ENCODE results near the gene CCN5.

The CCN5 gene

GRCh38 chr20:44742304-44743079, 27.3 kb downstream of the CCN5 start:
- no peak for TF ChIP-seq POLR2A (IDR thresholded peaks at IDR 0.05; ENCODE audit: extremely low read depth, insufficient read length)
- no peak for TF ChIP-seq MYC (IDR thresholded peaks at IDR 0.05; ENCODE audit: low read depth, low read length)
- TF ChIP-seq, protein P1, sequence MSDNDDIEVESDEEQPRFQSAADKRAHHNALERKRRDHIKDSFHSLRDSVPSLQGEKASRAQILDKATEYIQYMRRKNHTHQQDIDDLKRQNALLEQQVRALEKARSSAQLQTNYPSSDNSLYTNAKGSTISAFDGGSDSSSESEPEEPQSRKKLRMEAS (IDR thresholded peaks at IDR 0.05; ENCODE audit: low read depth, low read length), result no peak
- TF ChIP-seq CTCF (IDR thresholded peaks at IDR 0.05; ENCODE audit: low read depth, low read length), result no peak
- no peak for DNase-seq (ENCODE audit: low read depth)
- H3K4me3 ChIP-seq (ENCODE audit: low read depth, low read length), result no peak overlapping the region

DNA sequence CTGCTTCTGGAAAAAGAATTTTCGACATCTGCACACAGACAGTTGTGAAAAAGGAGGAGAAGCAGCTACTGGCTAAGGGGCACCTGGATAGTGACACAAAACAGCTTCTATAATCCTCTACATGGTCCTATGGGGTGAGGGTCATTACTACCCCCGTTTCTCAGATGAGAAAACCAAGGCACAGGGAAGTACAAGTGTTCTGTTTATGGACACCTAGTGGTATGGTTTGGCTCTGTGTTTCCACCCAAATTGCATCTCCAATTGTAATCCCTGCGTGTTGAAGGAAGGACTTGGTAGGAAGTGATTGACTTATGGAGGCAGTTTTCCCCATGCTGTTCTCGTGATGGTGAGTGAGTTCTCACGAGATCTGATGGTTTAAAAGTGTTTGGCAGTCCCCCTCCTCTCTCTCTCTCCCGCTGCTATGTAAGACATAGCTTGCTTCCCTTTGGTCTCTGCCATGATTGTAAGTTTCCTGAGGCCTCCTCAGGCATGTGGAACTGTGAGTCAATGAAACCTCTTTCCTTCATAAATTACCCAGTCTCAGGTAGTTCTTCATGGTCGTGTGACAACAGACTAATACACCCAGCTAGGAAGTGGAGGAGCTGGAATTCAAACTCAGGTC, 28.0 kb downstream of the CCN5 start:
- no peak overlapping the region for H3K4me3 ChIP-seq (ENCODE audit: low read depth, low read length)
- TF ChIP-seq CTCF (IDR thresholded peaks at IDR 0.05; ENCODE audit: low read depth, low read length), result no peak
- TF ChIP-seq, protein P1 (IDR thresholded peaks at IDR 0.05; ENCODE audit: low read depth, low read length), result no peak
- TF ChIP-seq MYC (IDR thresholded peaks at IDR 0.05; ENCODE audit: low read depth, low read length), result no peak
- no peak for TF ChIP-seq POLR2A (IDR thresholded peaks at IDR 0.05; ENCODE audit: extremely low read depth, insufficient read length)
- DNase-seq (ENCODE audit: low read depth), result no peak

GRCh38 chr20:44743916-44744655, 28.9 kb downstream of the CCN5 start:
- no peak for DNase-seq (ENCODE audit: low read depth)
- no peak for TF ChIP-seq CTCF (IDR thresholded peaks at IDR 0.05; ENCODE audit: low read depth, low read length)
- TF ChIP-seq, protein P1 (IDR thresholded peaks at IDR 0.05; ENCODE audit: low read depth, low read length), result no peak
- no peak for TF ChIP-seq POLR2A (IDR thresholded peaks at IDR 0.05; ENCODE audit: extremely low read depth, insufficient read length)
- no peak for TF ChIP-seq MYC (IDR thresholded peaks at IDR 0.05; ENCODE audit: low read depth, low read length)
- no peak overlapping the region for H3K4me3 ChIP-seq (ENCODE audit: low read depth, low read length)

DNA sequence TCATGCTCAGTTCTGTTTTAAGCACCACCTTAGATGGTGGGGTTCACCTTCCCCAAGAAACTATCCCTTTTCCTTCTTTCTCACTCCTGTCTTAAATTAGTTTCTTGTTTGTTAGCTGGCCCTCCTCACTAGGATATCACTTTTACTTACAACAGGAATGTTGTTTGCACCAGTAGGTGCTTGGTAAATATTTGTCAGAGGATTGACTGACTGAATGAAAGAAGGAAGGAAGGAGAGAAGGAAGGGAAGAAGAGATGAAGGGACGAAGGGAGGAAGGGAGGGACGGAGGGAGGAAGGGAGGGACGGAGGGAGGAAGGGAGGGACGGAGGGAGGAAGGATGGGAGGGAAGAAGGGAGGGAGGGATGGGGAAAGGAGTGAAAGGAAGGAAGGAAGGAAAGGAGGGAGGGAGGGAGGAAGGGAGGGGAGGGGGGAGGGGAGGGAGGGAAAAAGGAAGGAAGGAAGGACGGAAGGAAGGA, 30.0 kb downstream of the CCN5 start:
- no peak for TF ChIP-seq MYC (IDR thresholded peaks at IDR 0.05; ENCODE audit: low read depth, low read length)
- no peak for DNase-seq (ENCODE audit: low read depth)
- H3K4me3 ChIP-seq (ENCODE audit: low read depth, low read length), result no peak overlapping the region

DNA sequence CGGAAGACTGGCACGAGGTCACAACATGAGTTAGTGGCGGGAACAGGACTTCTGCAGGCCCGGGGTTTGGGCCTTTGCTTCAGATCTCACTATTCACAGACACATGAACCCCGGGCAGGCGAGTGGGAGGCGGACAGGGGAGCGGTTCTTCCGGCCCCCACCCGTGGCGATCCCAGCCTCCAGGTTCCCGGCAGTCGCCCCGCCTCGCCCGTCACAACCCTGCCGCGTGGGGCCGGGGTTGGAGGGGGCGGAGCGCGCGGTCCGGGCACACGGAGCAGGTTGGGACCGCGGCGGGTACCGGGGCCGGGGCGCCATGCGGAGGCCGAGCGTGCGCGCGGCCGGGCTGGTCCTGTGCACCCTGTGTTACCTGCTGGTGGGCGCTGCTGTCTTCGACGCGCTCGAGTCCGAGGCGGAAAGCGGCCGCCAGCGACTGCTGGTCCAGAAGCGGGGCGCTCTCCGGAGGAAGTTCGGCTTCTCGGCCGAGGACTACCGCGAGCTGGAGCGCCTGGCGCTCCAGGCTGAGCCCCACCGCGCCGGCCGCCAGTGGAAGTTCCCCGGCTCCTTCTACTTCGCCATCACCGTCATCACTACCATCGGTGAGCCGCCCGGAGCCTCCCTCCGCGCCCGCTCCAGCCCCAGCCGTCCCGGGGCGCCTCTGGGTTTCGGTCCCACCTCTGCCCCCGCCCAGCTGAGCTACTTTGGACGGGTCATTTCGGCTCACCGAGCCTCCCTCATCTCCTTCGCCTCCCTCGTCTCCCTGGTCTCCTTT, 30.6 kb downstream of the CCN5 start, which contains the start of gene KCNK15:
KCNK15 (plus strand) TSS at position 268 of the 769 bp plus-strand sequence; CDS start at position 314, 46 bp downstream.
- TF ChIP-seq POLR2A (IDR thresholded peaks at IDR 0.05; ENCODE audit: extremely low read depth, insufficient read length) (no peak), MYC (IDR thresholded peaks at IDR 0.05; ENCODE audit: low read depth, low read length) (no peak), CTCF (IDR thresholded peaks at IDR 0.05; ENCODE audit: low read depth, low read length) (no peak)
- TF ChIP-seq, protein P1 (IDR thresholded peaks at IDR 0.05; ENCODE audit: low read depth, low read length), result no peak
- no peak within 1 kb of the TSS for H3K4me3 ChIP-seq (ENCODE audit: low read depth, low read length)
- DNase-seq (ENCODE audit: low read depth), result no peak
